SIG-M5 treated with dmso at 0.1 percent for 504 hours (cell line): Measurements from ENCODE around the gene SSNA1.

Experiments
- DNase-seq: peaks from one replicate; lab custom pipeline; 2025; ENCODE audit not compliant: unreplicated experiment; lab: John Stamatoyannopoulos, UW

SSNA1 gene

GRCh38 chr9:137218754-137219271 is 30.3 kb downstream of the SSNA1 start:
- DNase-seq, result no peak

GRCh38 chr9:137219757-137220316 is 31.4 kb downstream of the SSNA1 start:
- no peak for DNase-seq

GRCh38 chr9:137220317-137221094 is 32.0 kb downstream of the SSNA1 start:
- no peak for DNase-seq

- DNase-seq, result no peak
Observed at GRCh38 chr9:137221095-137221505, 32.6 kb downstream of the SSNA1 start.

GRCh38 chr9:137221506-137222111 is 33.1 kb downstream of the SSNA1 start:
- DNase-seq, result no peak

- DNase-seq, result no peak
Observed at GRCh38 chr9:137222190-137223077, 34.0 kb downstream of the SSNA1 start, which contains the start of gene RNF208. Gene RNF208 (minus strand): TSS chr9:137222240. CDS start chr9:137221212, 1,028 bp downstream.

GRCh38 chr9:137223078-137223970 is 34.8 kb downstream of the SSNA1 start:
- DNase-seq, result peak; percentile 95

- DNase-seq, result no peak
Observed at GRCh38 chr9:137224830-137225694, 36.6 kb downstream of the SSNA1 start, which contains the start of gene CYSRT1. Gene CYSRT1 (plus strand): TSS chr9:137225174. CDS start chr9:137225622, 448 bp downstream.

GRCh38 chr9:137225699-137226331 is 37.3 kb downstream of the SSNA1 start:
- no peak for DNase-seq

GRCh38 chr9:137226338-137227053 is 38.0 kb downstream of the SSNA1 start:
- DNase-seq, result peak; percentile 38

GRCh38 chr9:137227054-137227852 is 38.8 kb downstream of the SSNA1 start, which contains the start of gene RNF224:
Gene RNF224 (plus strand): TSS chr9:137227502. CDS start chr9:137228336, 834 bp downstream.
- DNase-seq, result peak; percentile 71

- DNase-seq, result no peak
Observed at GRCh38 chr9:137227853-137228505, 39.5 kb downstream of the SSNA1 start.

- DNase-seq, result no peak
Observed at GRCh38 chr9:137228506-137228967, 40.1 kb downstream of the SSNA1 start.

- no peak for DNase-seq
Observed at GRCh38 chr9:137228968-137229896, 40.8 kb downstream of the SSNA1 start.
